DOHH2 (cell line): ENCODE measurements around the gene ATP2A3.

Experiments
- CTCF ChIP-seq: fragments of 200-600 bp; sonication (generic); IDR thresholded peaks from one replicate; pipeline ENCODE4 v1.5.1; 2014; ENCODE audit warnings: antibody characterized with exemption, mild to moderate bottlenecking, low read depth, low read length; ENCODE audit not compliant: poor library complexity, severe bottlenecking
- EZH2phosphoT487 ChIP-seq: fragments of 200-600 bp; sonication (generic); IDR thresholded peaks from 2 replicates; pipeline ENCODE4 v1.6.1; 2017; ENCODE audit warnings: borderline replicate concordance, mild to moderate bottlenecking, antibody characterized with exemption, low read length, moderate library complexity, mixed read lengths

GRCh38 chr17:3954086-3954485, 10.2 kb downstream of the ATP2A3 start:
- TF ChIP-seq CTCF (no peak), EZH2phosphoT487 (no peak)
